CD4-positive, alpha-beta T cell (primary cell): Measurements from ENCODE around the gene CSRNP3. TPM values are rescaled to one million over a fixed set of nuclear protein-coding genes. Genes with fewer than 3 reads are reported as not detected.

Source experiments
- ATAC-seq: fragments of 200-7000 bp; cut with Tn5 transposase; one replicate; pipeline ENCODE4 v1.10.0; 2022; ENCODE audit warnings: mild to moderate bottlenecking; ENCODE audit not compliant: poor library complexity
- CTCF ChIA-PET: fragments of 350-600 bp; sonication (Branson Sonifier 250); formaldehyde crosslinking; loops from one replicate; lab custom pipeline; 2021; ENCODE audit warnings: antibody characterized with exemption, inconsistent platforms; lab: Charles Lee
- POLR2A ChIA-PET: fragments of 350-600 bp; sonication (Branson Sonifier 250); formaldehyde crosslinking; loops from one replicate; lab custom pipeline; 2021; ENCODE audit warnings: antibody characterized with exemption, inconsistent platforms; lab: Charles Lee
- DNase-seq, 14 experiments: peaks; one replicate each; pipeline ENCODE4 v3.0.0-alpha.2; 2013 to 2020; ENCODE audit warnings: mixed read lengths in 2 of 14
- H3K27ac ChIP-seq, 2 donors: one replicate each; pipeline versions ENCODE4 v1.5.1 to v1.7.0; 2013; ENCODE audit warnings: low read length in 2 of 2, low read depth in 1 of 2, mild to moderate bottlenecking in 1 of 2
- H3K27me3 ChIP-seq, 2 experiments: 1 replicate in 1 of 2; 2 replicates in 1 of 2; pipeline versions ENCODE4 v1.6.1 to v1.7.0; 2013; ENCODE audit warnings: low read length in 2 of 2, control low read depth in 1 of 2, mild to moderate bottlenecking in 1 of 2, moderate library complexity in 1 of 2; ENCODE audit not compliant: insufficient read depth in 2 of 2, control insufficient read depth in 1 of 2
- H3K36me3 ChIP-seq: one replicate; pipeline ENCODE4 v1.6.1; 2013; ENCODE audit warnings: low read length, control low read depth; ENCODE audit not compliant: insufficient read depth
- H3K4me1 ChIP-seq: one replicate; pipeline ENCODE4 v1.6.1; 2013; ENCODE audit warnings: low read length, control low read depth; ENCODE audit not compliant: insufficient read depth
- H3K4me3 ChIP-seq: one replicate; pipeline ENCODE4 v1.5.1; 2013; ENCODE audit warnings: mild to moderate bottlenecking, low read length, moderate library complexity
- H3K9me3 ChIP-seq, 2 experiments: 1 replicate in 1 of 2; 2 replicates in 1 of 2; pipeline versions ENCODE4 v1.6.1 to v1.7.0; 2013; ENCODE audit warnings: low read length in 2 of 2, mild to moderate bottlenecking in 2 of 2, control low read depth in 1 of 2, moderate library complexity in 1 of 2; ENCODE audit not compliant: control insufficient read depth in 1 of 2, insufficient read depth in 1 of 2
- H3K27ac Mint-ChIP-seq: one replicate; pipeline ENCODE4 v1.8.0; 2020; ENCODE audit warnings: mixed read lengths
- H3K27me3 Mint-ChIP-seq: one replicate; pipeline ENCODE4 v1.8.0; 2021; ENCODE audit warnings: mixed read lengths
- H3K36me3 Mint-ChIP-seq: one replicate; pipeline ENCODE4 v1.8.0; 2021; ENCODE audit warnings: low read depth, mixed read lengths
- H3K4me1 Mint-ChIP-seq: one replicate; pipeline ENCODE4 v1.8.0; 2021; ENCODE audit warnings: low read depth, mixed read lengths
- H3K4me3 Mint-ChIP-seq: one replicate; pipeline ENCODE4 v1.8.0; 2020; ENCODE audit warnings: mild to moderate bottlenecking, mixed read lengths
- H3K9me3 Mint-ChIP-seq: one replicate; pipeline ENCODE4 v1.8.0; 2020; ENCODE audit warnings: mixed read lengths
- CTCF ChIP-seq: fragments of 200-600 bp; IDR thresholded peaks from one replicate; pipeline ENCODE4 v1.8.0; 2022; ENCODE audit warnings: antibody characterized with exemption, mild to moderate bottlenecking
- intact Hi-C, 2 experiments: fragments of 100-400 bp; cut with DNase I in 1 of 2; cut with micrococcal nuclease in 1 of 2; formaldehyde crosslinking; loops; one replicate each; pipeline versions ENCODE4 v1.15.1 to v1.9.0; 2023 to 2025; cut with DNase I, micrococcal nuclease
- total RNA-seq, 174 experiments: library from RNA in 2 of 174; stranded (reverse) in 2 of 174; gene quantifications; one replicate each; pipeline ENCODE4 v1.2.3 and lab custom pipeline; 2021 to 2026

Gene CSRNP3
- total RNA-seq, 2 experiments from 2014 or later, result not detected

- Mint-ChIP-seq H3K9me3 (no peaks in the 10 kb centered on the region), H3K4me1 (no peaks in the 10 kb centered on the region), H3K4me3 (no peak overlapping the region), H3K36me3 (no peaks in the 10 kb centered on the region), H3K27me3 (no peaks in the 10 kb centered on the region), H3K27ac (no peak overlapping the region)
- no peak for TF ChIP-seq CTCF
- Histone ChIP-seq H3K4me3 (no peak overlapping the region), H3K9me3 (peaks cover 0 to 9% of the 10 kb centered on the region in 2 experiments), H3K36me3 (no peaks in the 10 kb centered on the region), H3K27me3 (peaks cover 0 to 3% of the 10 kb centered on the region in 2 experiments), H3K27ac (no peak overlapping the region), H3K4me1 (no peaks in the 10 kb centered on the region)
- ATAC-seq, result no peak
- ChIA-PET CTCF (no interaction called here), POLR2A (no interaction called here)
- intact Hi-C loops, result no loop called here
- DNase-seq, result no peak
Measured at GRCh38 chr2:165528691-165529090, 59.2 kb downstream of the CSRNP3 start.

GRCh38 chr2:165529130-165529529 is 59.6 kb downstream of the CSRNP3 start:
- Histone ChIP-seq H3K4me3 (no peak overlapping the region), H3K9me3 (peaks cover 0 to 9% of the 10 kb centered on the region in 2 experiments), H3K4me1 (no peaks in the 10 kb centered on the region), H3K27ac (no peak overlapping the region), H3K36me3 (no peaks in the 10 kb centered on the region), H3K27me3 (peaks cover 0 to 3% of the 10 kb centered on the region in 2 experiments)
- DNase-seq (no peak), ATAC-seq (no peak)
- Mint-ChIP-seq H3K27ac (no peak overlapping the region), H3K4me3 (no peak overlapping the region), H3K4me1 (no peaks in the 10 kb centered on the region), H3K9me3 (no peaks in the 10 kb centered on the region), H3K27me3 (no peaks in the 10 kb centered on the region), H3K36me3 (no peaks in the 10 kb centered on the region)
- TF ChIP-seq CTCF, result no peak
- POLR2A ChIA-PET, result no interaction called here
- CTCF ChIA-PET, result no interaction called here
- intact Hi-C loops, result no loop called here

- Histone ChIP-seq H3K36me3 (no peaks in the 10 kb centered on the region), H3K4me3 (no peak overlapping the region), H3K27me3 (peaks cover 0 to 3% of the 10 kb centered on the region in 2 experiments), H3K27ac (no peak overlapping the region), H3K4me1 (no peaks in the 10 kb centered on the region), H3K9me3 (peaks cover 0 to 6% of the 10 kb centered on the region in 2 experiments)
- Mint-ChIP-seq H3K27me3 (no peaks in the 10 kb centered on the region), H3K9me3 (no peaks in the 10 kb centered on the region), H3K27ac (no peak overlapping the region), H3K4me1 (no peaks in the 10 kb centered on the region), H3K4me3 (no peak overlapping the region), H3K36me3 (no peaks in the 10 kb centered on the region)
- POLR2A ChIA-PET, result no interaction called here
- no peak for TF ChIP-seq CTCF
- ATAC-seq, result no peak
- no peak for DNase-seq
- CTCF ChIA-PET, result no interaction called here
- intact Hi-C loops, result no loop called here
Measured at GRCh38 chr2:165533331-165533730, 63.8 kb downstream of the CSRNP3 start.
